HG03280 (cell line): ENCODE results near the gene ERLIN1.
"Not testable (repeated sequence)": the region's sequence is repeated elsewhere in the genome, so short reads cannot be mapped to it uniquely, and the experiment has no call there.

Experiments used
- ATAC-seq: cut with Tn5 transposase; IDR thresholded peaks from one replicate; pipeline ENCODE4 v1.9.1; 2021; ENCODE audit warnings: mild to moderate bottlenecking, moderate library complexity; ENCODE audit not compliant: unreplicated experiment

ERLIN1 gene

DNA sequence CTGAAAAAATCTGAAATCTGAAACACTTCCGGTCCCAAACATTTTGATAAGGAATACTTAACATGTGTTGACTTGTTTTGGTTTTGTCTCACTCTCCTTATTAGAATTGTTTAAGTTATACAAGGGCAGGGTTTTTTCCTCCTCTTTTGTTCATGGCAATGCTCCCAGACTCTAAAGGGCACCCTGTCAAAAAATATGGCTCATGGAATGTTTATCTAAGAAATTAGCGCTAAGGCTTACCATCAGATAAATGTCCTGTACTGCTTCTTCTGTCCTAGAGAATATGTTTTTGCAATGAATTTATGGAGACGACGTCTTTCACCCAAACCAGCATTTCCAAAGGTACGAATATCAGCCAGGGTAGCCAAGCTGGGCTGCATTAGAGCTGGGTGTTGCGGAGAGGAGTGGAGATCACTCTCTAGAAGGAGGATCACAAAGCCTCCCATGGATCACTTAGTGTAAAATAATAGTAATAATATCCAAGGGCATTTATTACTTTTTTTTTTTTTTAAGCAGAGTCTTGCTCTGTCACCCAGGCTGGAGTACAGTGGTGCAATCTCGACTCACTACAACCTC lies 46.8 kb downstream of the ERLIN1 start:
- no peak for ATAC-seq

GRCh38 chr10:100135486-100135885 lies 50.3 kb downstream of the ERLIN1 start:
- no peak for ATAC-seq

- no peak for ATAC-seq
These were observed 52.0 kb downstream of the ERLIN1 start for GRCh38 chr10:100133801-100134200.

DNA sequence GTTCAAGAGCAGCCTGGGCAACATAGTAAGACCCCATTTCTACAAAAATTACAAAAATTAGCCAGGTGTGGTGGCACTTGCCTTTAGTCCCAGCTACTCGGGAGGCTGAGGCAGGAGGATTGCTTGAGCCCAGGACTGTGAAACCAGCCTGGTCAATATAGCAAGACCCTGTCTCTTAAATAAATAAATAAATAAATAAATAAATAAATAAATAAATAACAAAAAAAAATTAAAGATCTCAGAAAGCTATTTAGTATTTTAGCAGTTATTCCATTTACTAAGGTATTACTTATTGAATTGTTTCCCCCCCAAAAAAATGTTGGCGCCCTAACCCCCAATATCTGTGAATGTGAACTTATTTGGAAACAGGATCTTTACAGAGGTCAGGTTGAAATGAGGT lies 53.4 kb downstream of the ERLIN1 start:
- ATAC-seq: no peak

- ATAC-seq: no peak
These were observed 54.3 kb downstream of the ERLIN1 start for GRCh38 chr10:100131571-100131970.

DNA sequence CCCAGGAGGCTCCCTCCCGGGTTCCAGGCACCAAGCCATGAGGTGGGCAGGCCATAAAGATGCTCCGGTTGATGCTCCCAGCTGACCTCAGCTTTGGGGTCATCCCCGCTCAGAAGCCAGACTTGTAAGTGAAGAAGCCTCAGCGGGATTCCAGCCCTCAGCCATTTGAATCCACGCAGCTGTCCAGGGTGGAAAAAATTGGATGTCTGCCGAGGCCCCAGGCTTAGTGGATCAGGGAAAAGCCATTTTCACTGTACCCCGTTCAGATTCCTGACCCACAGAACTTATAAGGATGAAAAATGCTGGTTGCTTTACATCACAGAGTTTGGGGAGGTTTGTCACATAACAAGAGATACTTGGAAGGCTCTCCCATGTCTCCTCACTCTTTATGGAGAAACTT lies 55.0 kb downstream of the ERLIN1 start:
- ATAC-seq: no peak

- ATAC-seq: no peak
These were observed 56.4 kb downstream of the ERLIN1 start for GRCh38 chr10:100129424-100129823.

GRCh38 chr10:100128951-100129350 lies 56.9 kb downstream of the ERLIN1 start:
- no peak for ATAC-seq

DNA sequence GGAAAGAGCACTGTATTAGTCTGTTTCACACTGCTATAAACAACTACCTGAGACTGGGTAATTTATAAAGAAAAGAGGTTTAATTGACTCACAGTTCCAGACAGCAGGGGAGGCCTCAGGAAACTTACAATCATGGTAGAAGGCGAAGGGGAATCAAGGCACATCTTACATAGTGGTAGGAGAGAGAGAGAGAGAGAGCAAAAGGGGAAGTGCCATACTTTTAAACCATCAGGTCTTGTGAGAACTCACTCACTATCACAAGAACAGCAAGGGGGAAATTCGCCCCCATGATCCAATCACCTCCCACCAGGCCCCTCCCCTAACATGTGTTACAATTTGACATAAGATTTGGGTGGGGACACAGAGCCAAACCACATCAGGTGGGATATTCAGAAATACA lies 60.5 kb downstream of the ERLIN1 start:
- ATAC-seq: not testable (repeated sequence)

DNA sequence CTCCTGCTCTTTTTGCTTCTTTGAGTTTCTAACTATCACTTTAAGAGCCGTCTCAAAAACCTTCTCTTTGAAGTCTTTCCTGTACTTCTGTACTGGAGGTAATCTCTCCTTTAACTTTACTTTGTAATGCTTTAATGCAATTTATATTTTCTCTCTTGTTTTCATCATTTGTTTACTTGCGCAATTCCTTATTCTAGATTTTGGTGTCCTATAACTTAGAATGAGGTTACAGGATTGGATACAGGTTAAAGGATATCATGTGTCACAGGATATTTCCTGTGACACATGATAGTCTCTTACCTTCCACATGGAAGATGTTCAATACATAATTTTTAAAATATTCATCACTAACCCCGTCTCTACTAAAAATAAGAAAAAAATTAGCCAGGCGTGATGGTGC lies 61.7 kb downstream of the ERLIN1 start:
- no peak for ATAC-seq

DNA sequence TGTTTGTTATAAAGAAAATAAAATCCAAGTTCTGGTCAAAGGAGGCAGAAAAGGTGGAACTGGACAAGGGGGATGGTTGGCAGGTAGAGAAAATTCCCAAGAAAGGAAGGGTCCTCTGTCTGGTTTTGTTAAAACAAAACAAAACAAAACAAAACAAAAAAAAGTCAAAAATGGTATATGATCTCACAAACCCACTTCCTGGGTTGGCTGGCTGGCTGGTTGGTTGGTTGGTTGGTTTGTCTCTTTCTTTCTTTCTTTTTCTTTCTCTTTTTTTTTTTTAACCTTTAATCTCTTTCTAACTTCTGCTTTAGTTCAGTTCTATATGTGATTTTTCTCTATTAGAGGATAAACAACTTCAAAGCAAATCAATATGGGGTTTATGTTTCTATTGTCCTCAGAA lies 63.0 kb downstream of the ERLIN1 start:
- no peak for ATAC-seq

- ATAC-seq: no peak
These were observed 65.3 kb downstream of the ERLIN1 start for GRCh38 chr10:100120550-100120949.

GRCh38 chr10:100119726-100120125 lies 66.1 kb downstream of the ERLIN1 start:
- no peak for ATAC-seq

GRCh38 chr10:100114976-100115770 lies 70.7 kb downstream of the ERLIN1 start:
- ATAC-seq: no peak

DNA sequence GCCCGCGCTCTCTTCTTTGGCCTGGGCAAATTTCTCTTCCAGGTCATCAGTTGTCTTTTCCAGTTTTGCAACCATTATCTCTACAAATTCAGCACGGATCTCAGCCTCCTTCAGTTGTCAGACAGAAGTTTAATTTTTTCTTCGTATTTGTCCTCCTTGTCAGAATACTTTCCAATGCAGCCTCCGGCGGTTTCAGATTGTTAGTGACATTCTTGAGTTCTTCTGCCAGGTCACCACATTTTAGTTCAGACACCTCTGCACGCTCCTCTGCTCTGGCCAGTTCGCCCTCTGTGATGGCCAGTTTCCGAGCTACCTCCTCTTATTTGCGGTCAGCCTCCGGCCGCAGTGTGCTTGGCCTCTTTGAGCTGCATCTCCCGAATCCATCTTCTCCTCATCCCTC lies 71.4 kb downstream of the ERLIN1 start:
- no peak for ATAC-seq

DNA sequence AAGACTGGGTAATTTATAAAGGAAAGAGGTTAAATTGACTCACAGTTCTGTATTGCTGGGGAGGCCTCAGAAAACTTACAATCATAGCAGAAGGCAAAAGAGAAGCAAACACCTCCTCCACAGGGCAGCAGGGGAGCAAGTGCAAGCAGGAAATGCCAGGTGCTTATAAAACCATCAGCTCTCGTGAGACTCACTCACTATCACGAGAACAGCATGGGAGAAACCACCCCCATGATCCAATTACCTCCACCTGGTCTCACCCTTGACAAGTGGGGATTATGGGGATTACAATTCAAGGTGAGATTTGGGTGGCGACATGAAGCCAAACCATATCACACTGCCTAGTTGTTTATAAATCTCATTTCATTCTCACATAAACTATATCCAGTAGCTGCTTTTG lies 76.2 kb downstream of the ERLIN1 start:
- ATAC-seq: no peak

DNA sequence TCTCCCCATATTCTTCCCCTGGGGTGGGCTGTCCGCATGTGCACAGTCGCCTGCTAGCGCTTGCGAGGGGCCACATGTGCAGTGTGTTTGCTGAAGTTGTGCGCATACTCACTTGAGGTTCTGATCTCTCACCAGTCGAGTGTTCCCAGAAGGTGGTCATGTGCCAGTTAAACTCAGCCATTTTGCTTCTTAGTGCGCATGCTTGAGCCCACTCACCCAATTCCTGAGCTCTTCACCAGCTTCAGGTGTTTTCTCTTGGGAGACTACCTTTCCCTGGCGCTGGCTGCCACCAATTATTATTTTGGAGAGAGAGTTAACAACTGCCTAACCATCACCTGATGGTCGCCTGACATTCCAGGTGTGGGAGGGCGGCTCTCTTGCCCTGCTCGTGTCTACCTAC lies 79.0 kb downstream of the ERLIN1 start:
- ATAC-seq: no peak

- no peak for ATAC-seq
These were observed 81.5 kb downstream of the ERLIN1 start for GRCh38 chr10:100104300-100104699.

GRCh38 chr10:100103581-100103980 lies 82.2 kb downstream of the ERLIN1 start:
- no peak for ATAC-seq

DNA sequence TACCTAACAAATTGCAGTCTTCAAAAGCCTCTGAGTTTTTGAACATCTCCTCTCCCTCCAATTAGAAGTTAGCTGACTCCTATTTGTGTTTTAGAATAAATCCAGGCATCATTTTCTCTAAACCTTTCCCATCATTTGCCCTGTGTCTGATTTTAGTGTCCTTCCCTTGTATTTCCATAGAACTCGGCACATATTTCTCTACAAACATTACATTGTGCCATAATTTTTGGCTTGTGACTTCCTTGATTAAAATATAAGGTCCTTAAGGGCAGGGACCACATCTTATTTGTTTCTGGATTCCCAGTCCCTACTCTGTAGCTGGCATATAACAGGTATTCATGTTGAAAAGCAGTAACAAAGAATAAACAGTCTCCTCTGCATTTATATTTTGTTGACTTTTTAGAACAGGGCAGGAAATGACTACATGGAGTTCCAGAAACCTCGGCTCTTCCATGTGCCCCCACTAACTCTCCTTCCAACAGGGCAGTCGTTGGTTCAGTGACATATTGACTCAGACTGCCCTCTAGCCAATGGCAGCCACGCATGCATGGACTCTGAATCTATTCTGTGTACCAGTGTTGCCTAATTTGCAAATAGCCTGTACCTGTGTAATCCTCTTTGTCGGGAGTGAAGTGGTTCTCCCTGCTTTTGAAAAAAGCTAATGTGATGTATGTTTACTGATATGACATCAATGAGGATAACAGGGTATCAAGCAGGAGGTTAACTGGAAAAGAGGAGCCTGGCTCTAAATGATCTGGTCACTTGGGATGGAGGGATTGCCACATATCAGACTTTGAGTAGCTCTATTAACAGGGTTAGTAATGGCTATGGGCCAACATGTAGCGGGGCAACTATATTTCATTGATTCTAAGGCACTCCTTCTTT lies 84.4 kb downstream of the ERLIN1 start:
- ATAC-seq: no peak

DNA sequence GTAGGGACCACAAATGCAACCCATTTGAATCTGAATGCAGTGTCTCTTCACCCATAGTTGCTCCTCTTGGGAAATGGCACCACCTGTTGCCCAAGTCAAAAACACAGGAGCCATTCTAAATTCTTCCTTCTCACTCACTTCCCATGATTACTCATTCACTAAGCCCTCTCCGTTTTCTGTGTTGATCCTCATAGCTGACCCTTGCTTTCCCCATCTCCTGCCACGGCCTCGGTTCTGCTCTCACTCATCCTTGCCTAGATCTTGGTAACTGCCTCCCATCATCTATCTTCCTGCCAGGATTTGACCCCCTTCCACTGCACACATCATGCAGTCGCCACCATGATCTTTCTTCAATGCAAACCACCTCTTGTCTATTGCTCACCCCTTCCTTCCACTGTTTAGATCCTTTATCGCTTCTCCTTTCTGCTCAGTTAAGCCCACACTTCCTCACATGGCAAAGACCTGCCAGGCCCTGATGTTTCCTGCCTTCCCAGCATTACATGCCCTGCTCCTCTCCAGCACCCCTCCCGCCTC lies 85.1 kb downstream of the ERLIN1 start:
- no peak for ATAC-seq
